T-helper 22 cell (primary cell): ENCODE results near the gene TRPC3.
"Not testable (repeated sequence)": the region's sequence is repeated elsewhere in the genome, so short reads cannot be mapped to it uniquely, and the experiment has no call there.

Source experiments
- DNase-seq: peaks from one replicate; pipeline ENCODE4 v3.0.0-alpha.2; 2020; ENCODE audit warnings: low read depth

Gene TRPC3

GRCh38 chr4:121946644-121947043, 5.2 kb downstream of the TRPC3 start:
- no peak for DNase-seq

GRCh38 chr4:121943941-121944340, 7.9 kb downstream of the TRPC3 start:
- DNase-seq, result no peak

DNA sequence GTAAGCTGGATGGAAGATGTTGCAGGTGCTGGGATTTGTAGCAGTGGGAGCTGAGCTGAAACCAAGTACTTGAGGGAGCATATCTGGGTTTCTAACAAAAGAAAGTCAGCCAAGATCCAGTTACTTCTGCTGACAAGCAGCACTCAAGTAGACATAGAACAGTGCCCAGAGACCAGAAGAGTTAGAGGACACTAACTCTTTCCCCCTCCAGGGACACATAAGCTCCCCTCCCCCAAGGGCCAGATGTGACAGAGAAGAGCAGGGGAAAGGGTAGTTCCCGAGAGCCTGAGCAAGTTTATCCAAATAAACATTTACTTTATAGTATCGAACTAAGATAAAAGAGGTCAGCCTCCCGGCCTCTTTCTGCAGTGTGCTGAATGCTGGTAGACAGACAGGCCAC, 12.2 kb downstream of the TRPC3 start:
- no peak for DNase-seq

DNA sequence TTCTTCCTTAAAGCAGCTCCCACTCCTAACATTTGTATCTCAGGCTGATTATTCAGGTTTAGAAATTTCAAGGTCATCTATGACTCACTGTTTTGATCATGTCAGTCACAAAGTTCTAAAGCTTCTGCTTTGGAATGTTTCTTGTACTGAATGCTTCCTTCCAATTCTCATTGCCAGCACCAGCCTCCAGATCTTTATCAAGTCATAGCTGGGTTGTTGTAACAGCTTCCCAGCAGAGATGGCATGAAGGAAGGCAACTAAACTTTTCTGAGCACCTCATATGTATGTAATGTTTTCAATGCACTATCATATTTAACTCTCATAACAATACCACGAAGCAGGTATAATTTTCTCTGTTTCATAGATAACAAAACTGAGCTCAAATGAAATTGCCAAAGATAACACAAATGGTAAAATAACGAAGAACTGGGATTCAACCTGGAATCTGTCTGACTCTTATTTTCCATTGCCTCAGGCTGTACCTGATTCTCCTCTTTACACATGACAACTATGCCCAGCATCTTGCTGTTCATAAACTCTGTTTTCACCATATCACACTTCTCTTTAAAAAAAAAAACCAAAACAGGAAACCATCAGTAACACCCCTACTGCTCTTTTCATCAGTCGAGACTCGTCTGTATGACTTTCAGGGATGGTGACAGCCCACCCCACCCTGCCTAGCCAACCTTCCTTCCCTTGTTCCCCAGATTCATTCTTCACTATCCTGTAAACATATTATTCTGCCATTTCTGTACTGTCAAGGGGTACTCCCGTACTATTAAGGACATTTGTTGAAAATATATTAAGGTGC, 13.4 kb downstream of the TRPC3 start:
- no peak for DNase-seq

- DNase-seq, result no peak
These were observed 15.8 kb downstream of the TRPC3 start for GRCh38 chr4:121936101-121936500.

DNA sequence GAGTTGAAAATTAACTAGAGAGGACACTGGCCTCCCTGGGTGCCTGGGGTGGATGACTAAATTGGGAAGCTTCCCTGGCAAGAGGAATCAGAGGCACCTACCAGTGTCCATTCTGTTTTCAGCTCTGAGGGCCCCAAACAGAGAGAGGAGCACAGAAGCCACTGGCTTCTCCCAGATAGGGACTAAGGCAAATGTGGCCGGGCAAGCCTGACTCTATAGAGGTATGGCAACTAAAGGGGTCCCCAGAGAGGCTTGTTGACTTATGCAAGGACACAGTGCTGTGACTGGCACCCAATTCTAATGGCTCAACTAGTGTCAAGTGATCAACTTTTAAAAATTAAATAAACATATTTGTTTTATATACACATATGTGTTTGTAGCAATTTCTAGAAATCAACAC, 17.2 kb downstream of the TRPC3 start:
- no peak for DNase-seq

DNA sequence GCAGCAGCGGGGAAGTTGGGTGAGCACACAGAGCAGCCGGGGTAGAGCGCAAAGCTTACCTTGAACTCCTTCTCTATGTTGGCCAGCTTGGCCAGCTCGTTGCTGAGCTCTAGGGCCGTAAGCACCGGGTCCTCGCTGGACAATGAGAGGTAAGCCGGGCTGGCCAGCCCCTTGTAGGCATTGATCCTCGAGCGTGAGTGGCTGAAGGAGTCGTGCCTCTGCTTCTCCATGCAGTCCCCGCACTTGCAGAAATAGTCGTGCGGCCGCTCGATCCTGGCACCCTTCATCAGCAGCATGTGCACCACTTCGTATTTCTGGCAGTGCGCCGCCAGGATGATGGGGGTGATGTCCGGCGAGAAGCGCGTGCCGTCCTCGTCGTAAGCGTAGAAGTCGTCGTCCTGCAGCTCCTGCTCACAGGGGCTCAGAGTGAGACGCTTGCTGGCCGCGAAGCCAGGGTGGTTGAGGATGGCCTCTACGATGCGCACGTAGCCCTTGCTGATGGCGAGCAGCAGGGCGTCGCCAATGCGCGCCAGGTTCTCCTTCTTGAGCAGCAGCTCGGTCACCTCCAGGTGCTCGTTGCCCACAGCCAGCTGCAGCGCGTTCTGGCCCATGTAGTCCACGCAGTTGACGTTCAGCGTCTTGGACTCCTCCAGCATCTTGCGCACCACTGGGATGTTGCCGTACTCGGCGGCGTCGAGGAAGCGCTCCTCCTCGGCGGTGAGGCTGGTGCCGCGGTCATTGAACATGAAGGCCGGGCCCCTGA, 19.5 kb downstream of the TRPC3 start:
- no peak for DNase-seq

DNA sequence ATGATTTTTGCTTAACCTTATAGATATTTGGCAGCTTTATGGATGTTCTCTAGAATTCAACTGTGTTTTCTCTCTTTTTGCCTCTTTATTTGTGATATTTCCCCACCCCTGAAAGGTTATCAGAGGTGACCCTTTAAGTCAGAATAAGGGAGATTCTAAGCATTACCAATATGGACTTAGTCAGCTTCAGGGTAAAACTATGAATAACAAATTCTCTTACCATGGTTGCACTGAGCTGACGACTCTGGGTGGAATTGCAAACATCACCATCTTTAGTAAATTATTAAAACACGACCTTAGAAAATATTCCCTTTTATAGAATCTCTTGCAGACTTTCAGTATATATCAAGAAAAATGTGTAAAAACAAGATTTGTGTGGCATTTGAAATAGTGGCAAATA, 21.6 kb downstream of the TRPC3 start:
- no peak for DNase-seq

DNA sequence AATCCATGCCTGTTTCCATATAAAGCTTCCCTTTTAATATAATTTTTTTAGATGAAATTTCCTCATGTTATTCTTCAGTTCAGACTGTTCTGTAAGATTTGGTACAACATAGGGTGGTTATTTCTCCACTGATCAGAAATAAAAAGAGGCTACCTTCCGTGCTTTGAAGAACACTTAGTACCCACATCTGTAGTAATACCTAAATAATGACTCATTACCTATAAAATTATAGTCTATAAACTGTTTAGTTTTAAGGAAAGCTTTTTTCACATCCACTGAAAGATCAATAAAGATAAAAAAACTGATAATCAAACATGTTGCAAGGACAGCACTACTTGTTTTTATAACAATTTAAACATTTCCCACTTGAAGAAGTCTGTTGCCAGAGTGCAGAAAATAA, 23.9 kb downstream of the TRPC3 start:
- no peak for DNase-seq

DNA sequence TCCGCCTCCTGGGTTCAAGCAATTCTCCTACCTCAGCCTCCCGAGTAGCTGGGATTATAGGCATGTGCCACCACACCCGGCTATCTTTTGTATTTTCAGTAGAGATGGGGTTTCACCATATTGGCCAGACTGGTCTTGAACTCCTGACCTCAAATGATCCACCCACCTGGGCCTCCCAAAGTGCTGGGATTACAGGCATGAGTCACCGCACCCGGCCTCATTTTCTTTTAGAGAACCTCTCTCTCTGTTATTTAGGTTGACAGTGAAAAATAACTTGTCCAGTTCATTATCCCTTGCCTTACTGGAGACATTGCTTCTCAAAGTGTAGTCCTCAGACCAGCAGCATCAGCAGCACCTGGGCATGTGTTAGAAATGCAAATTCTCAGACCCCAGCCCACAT, 25.4 kb downstream of the TRPC3 start:
- DNase-seq, result not testable (repeated sequence)

- no peak for DNase-seq
These were observed 28.6 kb downstream of the TRPC3 start for GRCh38 chr4:121923306-121923705.

GRCh38 chr4:121913667-121914066, 38.2 kb downstream of the TRPC3 start:
- DNase-seq, result no peak

DNA sequence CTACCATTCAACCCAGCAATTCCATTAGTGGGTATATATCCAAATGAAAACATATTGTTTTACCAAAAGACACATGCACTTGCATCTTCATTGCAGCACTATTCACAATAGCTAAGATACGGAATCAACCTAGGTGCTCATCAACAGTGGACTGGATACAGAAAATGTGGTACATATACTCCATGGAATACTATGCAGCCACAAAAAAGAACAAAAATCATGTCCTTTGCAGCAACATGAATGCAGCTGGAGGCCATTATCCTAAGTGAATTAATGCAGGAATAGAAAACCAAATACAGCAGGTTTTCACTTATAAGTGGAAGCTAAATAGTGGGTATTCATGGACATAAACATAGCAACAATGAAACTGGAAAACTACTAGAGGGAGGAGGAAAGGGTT, 43.5 kb downstream of the TRPC3 start:
- no peak for DNase-seq

GRCh38 chr4:121900132-121900983, 51.5 kb downstream of the TRPC3 start:
- no peak for DNase-seq

DNA sequence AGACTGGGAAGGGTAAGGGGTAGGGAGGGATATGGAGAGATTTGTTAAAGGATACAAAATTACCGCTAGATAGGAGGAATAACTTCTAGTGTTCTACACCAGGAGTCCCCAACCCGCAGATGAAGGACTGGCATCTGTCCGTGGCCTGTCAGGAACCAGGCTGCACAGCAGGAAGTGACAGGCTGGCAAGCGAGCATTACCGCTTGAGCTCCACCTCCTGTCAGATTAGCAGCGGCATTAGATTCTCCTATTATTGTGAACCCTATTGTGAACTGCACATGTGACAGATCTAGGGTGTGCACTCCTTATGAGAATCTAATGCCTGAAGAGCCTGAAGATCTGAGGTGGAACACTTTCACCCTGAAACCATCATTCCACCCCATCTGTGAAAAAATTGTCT, 53.7 kb downstream of the TRPC3 start:
- DNase-seq, result no peak

DNA sequence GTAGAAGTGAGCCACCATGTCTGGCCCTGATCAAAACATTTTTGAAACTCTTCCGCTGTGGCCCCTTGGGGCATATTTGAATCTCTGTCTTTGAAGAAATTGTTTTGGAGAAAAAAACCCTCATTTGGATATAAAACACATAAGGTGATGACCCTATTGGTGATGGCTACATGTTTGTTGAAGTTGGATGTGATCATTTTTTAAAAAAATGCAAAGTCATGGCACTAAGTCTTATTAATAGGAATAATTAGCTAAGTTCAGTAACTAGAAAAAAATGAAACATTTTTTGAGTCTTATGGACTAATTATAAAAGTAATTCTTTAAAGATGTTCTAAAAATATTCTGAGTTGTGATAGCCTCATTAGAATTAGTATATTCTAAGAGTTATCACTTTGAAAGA, 63.7 kb downstream of the TRPC3 start:
- DNase-seq, result no peak

- DNase-seq, result no peak
These were observed 66.7 kb downstream of the TRPC3 start for GRCh38 chr4:121885115-121885514.

- no peak for DNase-seq
These were observed 70.7 kb downstream of the TRPC3 start for GRCh38 chr4:121881158-121881557.

DNA sequence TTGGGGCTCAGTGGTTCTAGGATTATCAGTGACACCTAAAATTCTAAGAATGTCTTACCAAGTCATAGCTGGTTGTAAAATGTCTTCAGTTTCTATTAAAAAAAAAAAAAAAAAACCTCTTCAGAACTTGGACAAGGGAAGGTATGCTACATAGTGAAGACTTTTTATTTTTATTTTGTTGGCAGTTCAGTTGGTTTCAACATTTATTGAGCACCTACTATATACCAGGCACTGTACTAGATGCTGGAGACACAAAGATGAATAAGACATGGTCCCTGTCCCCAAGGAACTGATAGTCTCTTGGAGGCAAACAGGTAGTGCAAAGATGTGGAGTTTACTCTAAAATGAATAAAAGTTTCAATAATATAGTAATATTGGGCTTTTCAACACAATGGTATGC, 72.7 kb downstream of the TRPC3 start:
- no peak for DNase-seq

- DNase-seq, result no peak
These were observed 74.7 kb downstream of the TRPC3 start for GRCh38 chr4:121877041-121877773.

DNA sequence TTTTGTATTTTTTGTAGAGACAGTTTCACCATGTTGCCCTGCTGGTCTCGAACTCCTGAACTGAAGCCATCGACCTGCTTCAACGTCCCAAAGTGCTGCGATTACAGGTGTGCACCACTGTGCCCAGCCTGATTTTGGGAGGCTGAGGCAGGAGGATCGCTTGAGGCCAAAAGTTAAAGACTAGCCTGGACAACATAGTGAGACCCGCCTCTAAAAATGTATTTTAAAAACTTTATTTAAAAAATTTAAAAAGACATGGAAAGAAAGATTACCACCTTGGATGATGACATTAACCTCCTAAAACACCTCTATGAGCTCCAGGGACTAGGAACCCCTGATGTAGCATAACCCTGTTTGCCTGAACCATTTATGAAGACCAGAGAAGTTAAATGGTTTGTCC, 75.8 kb downstream of the TRPC3 start:
- no peak for DNase-seq

- DNase-seq, result no peak
These were observed 76.2 kb downstream of the TRPC3 start for GRCh38 chr4:121875652-121876051.
